ENCODE data around the gene NDST3.

- TF ChIP-seq CTCF (IDR thresholded peaks at IDR 0.05; ENCODE audit: low read length) (no peak), EZH2 (optimal IDR thresholded peaks at IDR 0.05; ENCODE audit: low read depth, low read length) (no peak), EZH2phosphoT487 (IDR thresholded peaks at IDR 0.05; ENCODE audit: low read length) (no peak)
These were observed 244.4 kb downstream of the NDST3 start for GRCh38 chr4:118278473-118279274.
